Right hindlimb (tissue), 1 donor: ENCODE results near the gene CORO1C.

Experiments used
- DNase-seq: peaks from one replicate; pipeline ENCODE4 v3.0.0-alpha.2; 2018

The CORO1C gene

GRCh38 chr12:108597559-108598471 is 133.5 kb downstream of the CORO1C start, which contains the start of gene TMEM119:
Gene TMEM119, minus strand, starts transcription at chr12:108598084. Its CDS starts 5,701 bp downstream, at chr12:108592383.
- peak; percentile 85 for DNase-seq

- peak; percentile 32 for DNase-seq
Measured at GRCh38 chr12:108596854-108597558, 134.3 kb downstream of the CORO1C start.

GRCh38 chr12:108595711-108596647 is 135.3 kb downstream of the CORO1C start:
- no peak for DNase-seq
